HCT116 (cell line): ENCODE measurements around the gene KLC4.

Experiments used
- CBX3 ChIP-seq: IDR thresholded peaks from 2 replicates; pipeline ENCODE4 v1.6.1; 2012; ENCODE audit warnings: low read depth
- CEBPB ChIP-seq: IDR thresholded peaks from 2 replicates; pipeline ENCODE4 v1.6.1; 2012; ENCODE audit warnings: low read depth
- EZH2 ChIP-seq: fragments of 200-600 bp; sonication (generic); IDR thresholded peaks from 2 replicates; pipeline ENCODE4 v1.6.1; 2017; ENCODE audit warnings: antibody characterized with exemption, mixed run types
- EZH2phosphoT487 ChIP-seq: fragments of 200-600 bp; IDR thresholded peaks from 2 replicates; pipeline ENCODE4 v1.6.1; 2018; ENCODE audit warnings: antibody characterized with exemption, borderline replicate concordance
- POLR2A ChIP-seq: IDR thresholded peaks from 2 replicates; pipeline ENCODE4 v1.7.0; 2011; ENCODE audit warnings: borderline replicate concordance; ENCODE audit not compliant: insufficient read depth, insufficient read length; ENCODE audit errors: extremely low read depth
- YY1 ChIP-seq: IDR thresholded peaks from 2 replicates; pipeline ENCODE4 v1.6.1; 2011; ENCODE audit warnings: low read length, low read depth, moderate library complexity, mild to moderate bottlenecking; ENCODE audit not compliant: insufficient replicate concordance; ENCODE audit errors: extremely low read depth
- TF ChIP-seq, protein P1 (sequence below), 3 experiments: fragments of 200-600 bp in 1 of 3; sonication (generic) in 1 of 3; IDR thresholded peaks in 2 of 3; conservative IDR thresholded peaks in 1 of 3; 2 replicates each; pipeline ENCODE4 v1.5.1; 2012 to 2017; ENCODE audit warnings: low read depth in 2 of 3, low read length in 2 of 3, antibody characterized with exemption in 1 of 3, borderline replicate concordance in 1 of 3, control low read depth in 1 of 3, mild to moderate bottlenecking in 1 of 3, mixed read lengths in 1 of 3, mixed run types in 1 of 3, moderate library complexity in 1 of 3; ENCODE audit not compliant: insufficient read depth in 1 of 3

DNA sequence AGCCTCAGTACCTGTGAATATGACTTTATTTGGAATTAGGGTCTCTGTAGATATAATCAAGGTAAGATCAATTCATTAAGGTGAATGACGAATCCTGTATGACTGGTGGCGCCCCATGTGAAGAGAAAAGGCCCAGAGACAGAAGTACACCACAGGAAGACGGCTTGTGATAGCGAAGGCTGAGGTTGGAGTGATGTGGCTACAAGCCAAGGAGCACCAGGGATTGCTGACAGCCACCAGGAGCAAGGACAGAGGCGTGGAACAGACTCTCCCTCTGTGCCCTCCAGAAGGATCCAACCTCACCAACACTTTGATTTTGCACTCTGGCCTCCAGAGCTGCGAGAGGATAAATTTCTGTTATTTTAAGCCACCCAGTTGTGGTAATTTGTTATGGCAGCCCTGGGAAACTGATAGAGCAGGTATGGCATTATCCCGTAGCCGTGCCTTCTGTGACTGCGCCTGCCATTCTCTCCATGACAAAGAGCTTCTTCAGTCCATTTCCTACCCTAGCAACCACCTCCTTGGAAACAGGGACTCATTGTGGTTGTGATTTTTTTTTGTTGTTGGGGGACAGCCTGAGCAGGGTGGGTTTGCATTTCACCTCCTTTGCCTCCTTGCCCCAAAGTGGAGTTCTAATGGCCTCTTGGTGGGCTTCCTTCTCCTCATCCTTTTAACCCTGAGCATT, 46.2 kb downstream of the KLC4 start:
- TF ChIP-seq, protein P1, sequence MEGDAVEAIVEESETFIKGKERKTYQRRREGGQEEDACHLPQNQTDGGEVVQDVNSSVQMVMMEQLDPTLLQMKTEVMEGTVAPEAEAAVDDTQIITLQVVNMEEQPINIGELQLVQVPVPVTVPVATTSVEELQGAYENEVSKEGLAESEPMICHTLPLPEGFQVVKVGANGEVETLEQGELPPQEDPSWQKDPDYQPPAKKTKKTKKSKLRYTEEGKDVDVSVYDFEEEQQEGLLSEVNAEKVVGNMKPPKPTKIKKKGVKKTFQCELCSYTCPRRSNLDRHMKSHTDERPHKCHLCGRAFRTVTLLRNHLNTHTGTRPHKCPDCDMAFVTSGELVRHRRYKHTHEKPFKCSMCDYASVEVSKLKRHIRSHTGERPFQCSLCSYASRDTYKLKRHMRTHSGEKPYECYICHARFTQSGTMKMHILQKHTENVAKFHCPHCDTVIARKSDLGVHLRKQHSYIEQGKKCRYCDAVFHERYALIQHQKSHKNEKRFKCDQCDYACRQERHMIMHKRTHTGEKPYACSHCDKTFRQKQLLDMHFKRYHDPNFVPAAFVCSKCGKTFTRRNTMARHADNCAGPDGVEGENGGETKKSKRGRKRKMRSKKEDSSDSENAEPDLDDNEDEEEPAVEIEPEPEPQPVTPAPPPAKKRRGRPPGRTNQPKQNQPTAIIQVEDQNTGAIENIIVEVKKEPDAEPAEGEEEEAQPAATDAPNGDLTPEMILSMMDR (IDR thresholded peaks at IDR 0.05 in 2 of 3, conservative IDR thresholded peaks at IDR 0.05 in 1 of 3; ENCODE audit: borderline replicate concordance in 1 of 3, insufficient read depth in 1 of 3, low read depth in 2 of 3, low read length in 2 of 3), result no peak
- TF ChIP-seq CEBPB (no peak), EZH2phosphoT487 (no peak), YY1 (no peak), POLR2A (no peak), EZH2 (no peak), CBX3 (no peak)
